B cell (primary cell): Measurements from ENCODE around the gene SFXN5. TPM values are rescaled to one million over a fixed set of nuclear protein-coding genes. Genes with fewer than 3 reads are reported as not detected.

Experiments
- ATAC-seq: fragments of 200-7000 bp; cut with Tn5 transposase; one replicate; pipeline ENCODE4 v1.10.0; 2021; ENCODE audit warnings: low read depth, mild to moderate bottlenecking, moderate number of reproducible peaks, moderate library complexity
- CTCF ChIA-PET: fragments of 350-600 bp; sonication (Branson Sonifier 250); formaldehyde crosslinking; loops from one replicate; lab custom pipeline; 2021; ENCODE audit warnings: antibody characterized with exemption, inconsistent platforms; lab: Charles Lee
- POLR2A ChIA-PET: fragments of 350-600 bp; sonication (Branson Sonifier 250); formaldehyde crosslinking; loops from one replicate; lab custom pipeline; 2021; ENCODE audit warnings: antibody characterized with exemption; lab: Charles Lee
- DNase-seq: peaks from one replicate; pipeline ENCODE4 v3.0.0; 2013
- H2AFZ ChIP-seq: 2 replicates; pipeline ENCODE4 v1.6.1; 2012; ENCODE audit warnings: mild to moderate bottlenecking, low read depth, low read length; ENCODE audit not compliant: insufficient read depth, poor library complexity, severe bottlenecking
- H3K27ac ChIP-seq, 2 donors: 1 replicate in 1 of 2; 2 replicates in 1 of 2; pipeline ENCODE4 v1.5.1; 2012 to 2013; ENCODE audit warnings: low read length in 2 of 2, mild to moderate bottlenecking in 2 of 2, moderate library complexity in 1 of 2
- H3K27me3 ChIP-seq, 4 experiments: fragments of 200-600 bp in 1 of 4; sonication (generic) in 1 of 4; replicated peaks in 1 of 4; 1 replicate in 2 of 4; 2 replicates in 2 of 4; pipeline versions ENCODE4 v1.6.1 to v1.7.0; 2013 to 2016; ENCODE audit warnings: low read length in 3 of 4, mild to moderate bottlenecking in 2 of 4, mixed read lengths in 1 of 4, moderate library complexity in 1 of 4; ENCODE audit not compliant: insufficient read depth in 4 of 4, control insufficient read depth in 3 of 4; ENCODE audit errors: control extremely low read depth in 1 of 4
- H3K36me3 ChIP-seq, 2 experiments: replicated peaks in 1 of 2; 1 replicate in 1 of 2; 2 replicates in 1 of 2; pipeline versions ENCODE4 v1.6.1 to v1.7.1; 2013; ENCODE audit warnings: low read length in 1 of 2; ENCODE audit not compliant: insufficient read depth in 2 of 2, control insufficient read depth in 1 of 2; ENCODE audit errors: control extremely low read depth in 1 of 2, extremely low read depth in 1 of 2
- H3K4me1 ChIP-seq, 2 donors: fragments of 200-600 bp in 1 of 2; sonication (generic) in 1 of 2; 1 replicate in 1 of 2; 2 replicates in 1 of 2; pipeline versions ENCODE4 v1.5.1 to v1.6.1; 2013 to 2017; ENCODE audit warnings: low read length in 2 of 2; ENCODE audit not compliant: control insufficient read depth in 2 of 2, insufficient read depth in 2 of 2
- H3K4me2 ChIP-seq: replicated peaks from 2 replicates; pipeline ENCODE3; 2012; ENCODE audit warnings: mild to moderate bottlenecking, low read depth, low read length; ENCODE audit not compliant: poor library complexity, severe bottlenecking
- H3K4me3 ChIP-seq, 5 experiments: fragments of 200-600 bp in 1 of 5; sonication (generic) in 1 of 5; 1 replicate in 3 of 5; 2 replicates in 2 of 5; pipeline versions ENCODE4 v1.5.1 to v1.7.0; 2011 to 2016; ENCODE audit warnings: low read length in 4 of 5, mild to moderate bottlenecking in 4 of 5, low read depth in 2 of 5, control low read depth in 1 of 5, moderate library complexity in 1 of 5; ENCODE audit not compliant: insufficient read depth in 1 of 5; ENCODE audit errors: control extremely low read depth in 1 of 5, extremely low read depth in 1 of 5
- H3K79me2 ChIP-seq: fragments of 200-600 bp; sonication (generic); one replicate; pipeline ENCODE4 v1.6.0; 2016; ENCODE audit warnings: low read length; ENCODE audit not compliant: control insufficient read depth, insufficient read depth
- H3K9ac ChIP-seq: fragments of 200-600 bp; sonication (generic); 2 replicates; pipeline ENCODE4 v1.6.1; 2017; ENCODE audit warnings: mild to moderate bottlenecking, low read length, moderate library complexity
- H3K9me3 ChIP-seq, 3 donors: one replicate each; pipeline versions ENCODE4 v1.6.1 to v1.7.1; 2013; ENCODE audit warnings: low read length in 2 of 3; ENCODE audit not compliant: control insufficient read depth in 2 of 3, insufficient read depth in 1 of 3; ENCODE audit errors: control extremely low read depth in 1 of 3
- H4K20me1 ChIP-seq: 2 replicates; pipeline ENCODE4 v1.6.0; 2012; ENCODE audit warnings: mild to moderate bottlenecking, low read length; ENCODE audit not compliant: insufficient read depth, control insufficient read depth, poor library complexity, severe bottlenecking
- H3K27ac Mint-ChIP-seq: one replicate; pipeline ENCODE4 v1.8.0; 2021; ENCODE audit warnings: mixed read lengths
- H3K27me3 Mint-ChIP-seq: one replicate; pipeline ENCODE4 v1.8.0; 2021; ENCODE audit warnings: mixed read lengths
- H3K4me1 Mint-ChIP-seq: one replicate; pipeline ENCODE4 v1.8.0; 2021; ENCODE audit warnings: mixed read lengths
- H3K4me3 Mint-ChIP-seq: one replicate; pipeline ENCODE4 v1.8.0; 2021; ENCODE audit warnings: mixed read lengths
- H3K9me3 Mint-ChIP-seq: one replicate; pipeline ENCODE4 v1.8.0; 2022; ENCODE audit warnings: mixed read lengths; ENCODE audit not compliant: insufficient read depth
- CTCF ChIP-seq: fragments of 200-600 bp; IDR thresholded peaks from one replicate; pipeline ENCODE4 v1.8.0; 2022; ENCODE audit warnings: antibody characterized with exemption, mild to moderate bottlenecking
- EZH2 ChIP-seq: IDR thresholded peaks from 2 replicates; pipeline ENCODE4 v1.6.1; 2012; ENCODE audit warnings: borderline replicate concordance, low read depth, mild to moderate bottlenecking, moderate library complexity, low read length; ENCODE audit not compliant: insufficient read depth, poor library complexity, severe bottlenecking
- WGBS: methylation state at CpG from one replicate; pipeline ENCODE4 v1.1.5; 2013; ENCODE audit warnings: missing lambda C conversion rate; ENCODE audit not compliant: insufficient coverage; 5-methylcytosine and 5-hydroxymethylcytosine counted together
- intact Hi-C: fragments of 100-400 bp; cut with micrococcal nuclease; formaldehyde crosslinking; loops from one replicate; pipeline ENCODE4 v1.10.0; 2022
- polyA plus RNA-seq: library from polyadenylated mRNA; depleted of rRNA; stranded (reverse); fragments of >200 nt; gene quantifications from 2 replicates; pipeline ENCODE4 v1.2.3, GENCODE V29; 2012
- total RNA-seq, 2 donors: library from RNA; stranded (reverse); fragments of 120-200 nt in 1 of 2; gene quantifications; 1 replicate in 1 of 2; 2 replicates in 1 of 2; pipeline versions ENCODE4 v1.2.3 to v1.2.4, GENCODE V29; 2013 to 2022

Gene SFXN5
- total and polyA plus RNA-seq, 2 donors (not counting 1 experiment from before 2014, with no cell fraction given), result 8.0 to 16.9 TPM

GRCh38 chr2:73063472-73063871, 8.0 kb downstream of the SFXN5 start:
- Histone ChIP-seq H4K20me1 (no peaks in the 10 kb centered on the region), H3K9me3 (no peaks in the 10 kb centered on the region), H3K36me3 (no peaks in the 10 kb centered on the region), H3K4me2 (no peak overlapping the region), H2AFZ (no peak overlapping the region), H3K27me3 (no peaks in the 10 kb centered on the region), H3K79me2 (peaks cover 3% of the 10 kb centered on the region), H3K9ac (no peak overlapping the region), H3K27ac (no peak overlapping the region), H3K4me1 (no peaks in the 10 kb centered on the region), H3K4me3 (no peak overlapping the region)
- DNase-seq (no peak), ATAC-seq (no peak)
- ChIA-PET CTCF (no interaction called here), POLR2A (no interaction called here)
- TF ChIP-seq CTCF (no peak), EZH2 (no peak)
- 92% methylated on average over 2 of the region's 4 CpGs for WGBS
- Mint-ChIP-seq H3K4me3 (no peak overlapping the region), H3K27ac (no peak overlapping the region), H3K27me3 (no peaks in the 10 kb centered on the region), H3K9me3 (no peaks in the 10 kb centered on the region), H3K4me1 (peaks cover 3% of the 10 kb centered on the region)
- intact Hi-C loops, result no loop called here

GRCh38 chr2:73059106-73059505, 12.4 kb downstream of the SFXN5 start:
- H2AFZ ChIP-seq, result no peak overlapping the region
- ChIA-PET CTCF (interaction anchor here (1.0 to 1.5 kb wide), 2 partner anchors 8 to 18 kb away, joined by 3 read pairs; no protein-coding TSS in a partner anchor), POLR2A (no interaction called here)
- H3K4me3 ChIP-seq, result no peak overlapping the region
- peaks cover 0 to 14% (median 9%) of the 10 kb centered on the region in 3 donors for H3K9me3 ChIP-seq
- no peak overlapping the region for H3K27ac Mint-ChIP-seq
- H3K79me2 ChIP-seq, result no peaks in the 10 kb centered on the region
- H3K27me3 Mint-ChIP-seq, result no peaks in the 10 kb centered on the region
- intact Hi-C loops, result no loop called here
- no peak for ATAC-seq
- 17% methylated on average over 6 of the region's 6 CpGs for WGBS
- no peak overlapping the region for H3K4me2 ChIP-seq
- peaks cover 0 to 12% of the 10 kb centered on the region in 2 experiments for H3K36me3 ChIP-seq
- TF ChIP-seq CTCF, result no peak
- no peak for TF ChIP-seq EZH2
- no peak overlapping the region for H3K9ac ChIP-seq
- H3K4me3 Mint-ChIP-seq, result no peak overlapping the region
- no peaks in the 10 kb centered on the region for H4K20me1 ChIP-seq
- H3K27me3 ChIP-seq, result no peaks in the 10 kb centered on the region
- H3K9me3 Mint-ChIP-seq, result peaks cover 3% of the 10 kb centered on the region
- no peaks in the 10 kb centered on the region for H3K4me1 ChIP-seq
- no peak for DNase-seq
- H3K27ac ChIP-seq, result no peak overlapping the region
- H3K4me1 Mint-ChIP-seq, result peaks cover 2% of the 10 kb centered on the region
